ENCODE data around the gene DLG5. TPM values are rescaled to one million over a fixed set of nuclear protein-coding genes. Genes with fewer than 3 reads are reported as not detected.
A peak's percentile ranks its signal among the peaks of the same experiment; 100 is the strongest.

DLG5 gene
- total RNA-seq, 1 donor from 2014 or later = 64.5 TPM

- Mint-ChIP-seq H3K27me3 (ENCODE audit: unreplicated experiment) (no peaks in the 10 kb centered on the region), H3K4me1 (ENCODE audit: unreplicated experiment) (no peaks in the 10 kb centered on the region), H3K27ac (ENCODE audit: unreplicated experiment) (no peak overlapping the region), H3K36me3 (ENCODE audit: low read depth, unreplicated experiment) (no peaks in the 10 kb centered on the region), H3K4me3 (ENCODE audit: unreplicated experiment) (no peak overlapping the region), H3K9me3 (ENCODE audit: unreplicated experiment) (no peaks in the 10 kb centered on the region)
- peak; percentile 57 for DNase-seq (ENCODE audit: low spot score)
- TF ChIP-seq CTCF (IDR thresholded peaks at IDR 0.05; ENCODE audit: unreplicated experiment) = peak; percentile 35
Measured at GRCh38 chr10:77756319-77757232, 170.0 kb downstream of the DLG5 start.

GRCh38 chr10:77746047-77746707 lies 180.4 kb downstream of the DLG5 start:
- H3K27ac Mint-ChIP-seq (ENCODE audit: unreplicated experiment) = no peak overlapping the region
- no peak for TF ChIP-seq CTCF (IDR thresholded peaks at IDR 0.05; ENCODE audit: unreplicated experiment)
- no peaks in the 10 kb centered on the region for H3K4me1 Mint-ChIP-seq (ENCODE audit: unreplicated experiment)
- H3K9me3 Mint-ChIP-seq (ENCODE audit: unreplicated experiment) = no peaks in the 10 kb centered on the region
- H3K4me3 Mint-ChIP-seq (ENCODE audit: unreplicated experiment) = no peak overlapping the region
- no peak for DNase-seq (ENCODE audit: low spot score)
- peaks cover 3% of the 10 kb centered on the region for H3K27me3 Mint-ChIP-seq (ENCODE audit: unreplicated experiment)
- no peaks in the 10 kb centered on the region for H3K36me3 Mint-ChIP-seq (ENCODE audit: low read depth, unreplicated experiment)

GRCh38 chr10:77744245-77744644 lies 182.3 kb downstream of the DLG5 start:
- no peaks in the 10 kb centered on the region for H3K9me3 Mint-ChIP-seq (ENCODE audit: unreplicated experiment)
- no peak overlapping the region for H3K27ac Mint-ChIP-seq (ENCODE audit: unreplicated experiment)
- TF ChIP-seq CTCF (IDR thresholded peaks at IDR 0.05; ENCODE audit: unreplicated experiment) = no peak
- no peak for DNase-seq (ENCODE audit: low spot score)
- H3K4me1 Mint-ChIP-seq (ENCODE audit: unreplicated experiment) = peaks cover under 1% of the 10 kb centered on the region
- H3K36me3 Mint-ChIP-seq (ENCODE audit: low read depth, unreplicated experiment) = no peaks in the 10 kb centered on the region
- no peak overlapping the region for H3K4me3 Mint-ChIP-seq (ENCODE audit: unreplicated experiment)
- H3K27me3 Mint-ChIP-seq (ENCODE audit: unreplicated experiment) = peaks cover 5% of the 10 kb centered on the region

GRCh38 chr10:77742172-77742571 lies 184.4 kb downstream of the DLG5 start:
- no peak for TF ChIP-seq CTCF (IDR thresholded peaks at IDR 0.05; ENCODE audit: unreplicated experiment)
- Mint-ChIP-seq H3K36me3 (ENCODE audit: low read depth, unreplicated experiment) (no peaks in the 10 kb centered on the region), H3K27ac (ENCODE audit: unreplicated experiment) (no peak overlapping the region), H3K9me3 (ENCODE audit: unreplicated experiment) (no peaks in the 10 kb centered on the region), H3K4me1 (ENCODE audit: unreplicated experiment) (peaks cover 13% of the 10 kb centered on the region), H3K4me3 (ENCODE audit: unreplicated experiment) (no peak overlapping the region), H3K27me3 (ENCODE audit: unreplicated experiment) (peaks cover 2% of the 10 kb centered on the region)
- DNase-seq (ENCODE audit: low spot score) = no peak

GRCh38 chr10:77741746-77742145 lies 184.8 kb downstream of the DLG5 start:
- H3K4me1 Mint-ChIP-seq (ENCODE audit: unreplicated experiment) = peaks cover 13% of the 10 kb centered on the region
- H3K4me3 Mint-ChIP-seq (ENCODE audit: unreplicated experiment) = no peak overlapping the region
- no peak for TF ChIP-seq CTCF (IDR thresholded peaks at IDR 0.05; ENCODE audit: unreplicated experiment)
- H3K27ac Mint-ChIP-seq (ENCODE audit: unreplicated experiment) = no peak overlapping the region
- H3K27me3 Mint-ChIP-seq (ENCODE audit: unreplicated experiment) = peaks cover 2% of the 10 kb centered on the region
- no peaks in the 10 kb centered on the region for H3K9me3 Mint-ChIP-seq (ENCODE audit: unreplicated experiment)
- no peak for DNase-seq (ENCODE audit: low spot score)
- H3K36me3 Mint-ChIP-seq (ENCODE audit: low read depth, unreplicated experiment) = no peaks in the 10 kb centered on the region

Data from endothelial cell (in vitro differentiated cells).